GM20000 (cell line): Measurements from ENCODE around the gene VAT1L.

Source experiments
- DNase-seq: peaks from one replicate; pipeline ENCODE4 v3.0.0; 2012; ENCODE audit warnings: low spot score
- TF ChIP-seq, protein P1 (sequence below): IDR thresholded peaks from 2 replicates; pipeline ENCODE4 v1.5.1; 2012; ENCODE audit warnings: mild to moderate bottlenecking, control low read depth; ENCODE audit errors: extremely low read depth, missing control alignments

The VAT1L gene

DNA sequence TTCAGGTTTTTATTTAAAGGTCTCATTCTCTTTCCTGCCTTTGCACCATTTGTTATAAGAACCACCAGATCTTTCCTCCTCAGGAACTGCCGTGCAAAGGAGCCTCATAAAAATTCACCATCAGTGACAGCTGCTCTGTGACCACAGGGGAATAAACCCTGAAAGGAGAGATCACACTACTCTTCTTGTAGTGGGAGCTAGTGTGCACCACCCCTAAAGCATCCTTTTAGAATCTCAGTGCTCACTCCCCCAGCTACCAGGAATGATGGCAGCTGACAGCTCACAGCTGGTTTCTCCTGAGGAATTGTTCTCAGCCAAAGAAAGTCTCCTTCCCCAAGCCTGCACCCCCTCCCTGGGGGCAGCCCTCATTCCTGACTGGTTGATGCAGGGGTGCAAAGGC lies 18.7 kb downstream of the VAT1L start:
- no peak for DNase-seq
- TF ChIP-seq, protein P1, sequence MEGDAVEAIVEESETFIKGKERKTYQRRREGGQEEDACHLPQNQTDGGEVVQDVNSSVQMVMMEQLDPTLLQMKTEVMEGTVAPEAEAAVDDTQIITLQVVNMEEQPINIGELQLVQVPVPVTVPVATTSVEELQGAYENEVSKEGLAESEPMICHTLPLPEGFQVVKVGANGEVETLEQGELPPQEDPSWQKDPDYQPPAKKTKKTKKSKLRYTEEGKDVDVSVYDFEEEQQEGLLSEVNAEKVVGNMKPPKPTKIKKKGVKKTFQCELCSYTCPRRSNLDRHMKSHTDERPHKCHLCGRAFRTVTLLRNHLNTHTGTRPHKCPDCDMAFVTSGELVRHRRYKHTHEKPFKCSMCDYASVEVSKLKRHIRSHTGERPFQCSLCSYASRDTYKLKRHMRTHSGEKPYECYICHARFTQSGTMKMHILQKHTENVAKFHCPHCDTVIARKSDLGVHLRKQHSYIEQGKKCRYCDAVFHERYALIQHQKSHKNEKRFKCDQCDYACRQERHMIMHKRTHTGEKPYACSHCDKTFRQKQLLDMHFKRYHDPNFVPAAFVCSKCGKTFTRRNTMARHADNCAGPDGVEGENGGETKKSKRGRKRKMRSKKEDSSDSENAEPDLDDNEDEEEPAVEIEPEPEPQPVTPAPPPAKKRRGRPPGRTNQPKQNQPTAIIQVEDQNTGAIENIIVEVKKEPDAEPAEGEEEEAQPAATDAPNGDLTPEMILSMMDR: no peak

DNA sequence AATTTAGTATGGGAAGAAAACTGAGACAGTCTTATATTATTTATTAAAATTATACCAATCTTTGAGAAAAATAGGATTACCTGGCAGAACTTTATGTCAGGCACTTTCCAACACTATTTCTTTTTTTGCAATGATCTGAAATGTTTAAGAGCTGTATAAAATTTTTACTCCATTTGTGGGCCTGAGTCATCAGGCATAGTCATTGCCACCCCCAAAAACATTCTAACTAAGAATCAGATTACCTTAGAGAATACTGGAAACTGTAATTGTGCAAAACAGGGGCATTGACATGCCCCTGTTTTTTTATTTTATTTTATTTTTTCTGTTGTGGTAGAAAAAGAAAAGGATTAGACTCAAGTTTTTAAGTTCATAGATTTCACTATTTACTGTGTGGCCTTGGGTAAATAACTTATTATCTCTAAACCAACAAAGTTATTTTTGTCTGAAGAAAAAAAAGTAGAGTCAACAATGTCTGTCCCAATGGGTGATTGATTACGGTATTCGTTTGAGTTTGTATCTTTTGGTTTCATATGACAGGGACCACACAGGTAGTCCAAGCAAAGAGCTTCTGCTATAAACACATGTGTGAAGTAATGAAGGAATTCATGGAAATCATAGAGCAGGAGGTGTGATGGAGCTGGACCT lies 24.6 kb downstream of the VAT1L start:
- no peak for DNase-seq
- TF ChIP-seq, protein P1: no peak

DNA sequence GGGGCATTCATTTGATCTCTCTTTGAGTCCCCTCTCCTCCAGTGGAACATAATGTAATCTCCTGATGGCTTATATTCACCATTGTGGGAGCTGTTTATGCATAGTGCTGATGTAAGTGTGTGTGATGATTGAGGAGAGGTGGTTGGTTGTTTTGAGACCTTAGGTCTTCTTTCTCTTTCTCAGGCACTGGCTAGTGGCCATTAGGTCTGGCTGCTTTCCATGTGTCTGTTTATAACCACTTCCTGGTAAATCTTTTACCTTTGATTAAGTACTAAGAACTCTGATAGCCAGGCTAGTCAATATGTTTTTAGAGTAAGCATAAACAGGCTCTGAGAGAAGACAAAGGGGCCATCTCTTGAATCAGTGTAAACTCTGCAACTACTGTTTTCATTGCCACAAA lies 27.9 kb downstream of the VAT1L start:
- DNase-seq: no peak

DNA sequence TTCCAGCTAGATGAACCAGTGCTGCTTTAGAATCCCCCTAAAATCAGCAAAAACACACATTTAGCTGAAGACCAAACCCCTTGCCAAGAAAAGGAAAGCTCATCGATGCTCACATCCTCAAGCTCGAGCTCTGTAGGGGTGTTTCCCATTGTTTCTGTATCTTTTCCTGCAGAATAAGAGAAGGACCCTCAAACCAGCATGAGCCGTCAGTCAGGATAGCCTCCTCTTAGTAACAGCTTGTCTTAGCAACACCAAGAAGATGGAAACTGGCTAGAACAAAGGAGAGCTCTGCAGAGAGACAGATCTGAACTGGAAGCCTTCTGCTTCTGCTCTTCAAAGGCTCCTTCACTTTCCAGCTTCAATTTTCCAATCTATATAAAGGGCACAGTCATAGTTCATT lies 32.0 kb downstream of the VAT1L start:
- TF ChIP-seq, protein P1: no peak
- no peak for DNase-seq

More for the DNA sequence above, 27.9 kb downstream of the VAT1L start:
- TF ChIP-seq, protein P1: no peak

DNA sequence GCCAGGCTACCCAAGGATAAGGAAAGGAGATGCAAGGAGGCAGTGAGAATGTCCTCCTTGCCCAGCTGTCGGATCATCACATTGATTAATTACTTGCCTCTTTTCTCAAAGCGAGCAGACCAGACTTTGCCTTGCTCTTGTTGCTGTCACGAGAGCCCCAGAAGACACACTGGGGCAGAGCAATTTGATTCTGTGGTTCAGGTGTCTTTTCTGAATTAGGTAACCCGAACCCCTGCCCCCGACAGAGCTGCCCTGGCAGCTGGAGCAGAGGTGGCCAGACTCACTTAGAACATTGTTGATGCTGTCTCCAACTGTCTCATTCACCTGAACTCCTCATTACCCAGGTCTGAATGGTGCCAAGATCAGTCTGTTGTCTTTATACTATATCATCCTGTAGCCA lies 34.3 kb downstream of the VAT1L start:
- TF ChIP-seq, protein P1: no peak
- DNase-seq: no peak

DNA sequence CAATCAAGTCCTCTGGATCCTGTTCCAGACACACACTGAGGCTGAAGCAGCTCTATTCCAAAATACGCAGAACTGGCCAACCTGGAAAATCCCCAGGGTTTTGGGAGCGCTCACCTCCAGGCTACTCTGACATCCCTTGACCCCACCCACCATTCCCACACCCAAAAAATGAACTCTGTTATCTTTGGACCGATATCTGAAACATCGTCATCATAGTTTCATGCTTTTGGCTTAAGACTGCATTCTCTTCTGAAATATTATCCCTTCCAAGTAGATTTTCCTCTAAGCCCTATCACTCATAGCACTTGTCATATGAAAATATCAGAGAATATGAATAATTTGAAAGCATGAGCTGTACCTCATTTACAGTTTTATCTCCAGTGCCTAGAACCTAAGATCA lies 34.7 kb downstream of the VAT1L start:
- no peak for DNase-seq
- TF ChIP-seq, protein P1: no peak

DNA sequence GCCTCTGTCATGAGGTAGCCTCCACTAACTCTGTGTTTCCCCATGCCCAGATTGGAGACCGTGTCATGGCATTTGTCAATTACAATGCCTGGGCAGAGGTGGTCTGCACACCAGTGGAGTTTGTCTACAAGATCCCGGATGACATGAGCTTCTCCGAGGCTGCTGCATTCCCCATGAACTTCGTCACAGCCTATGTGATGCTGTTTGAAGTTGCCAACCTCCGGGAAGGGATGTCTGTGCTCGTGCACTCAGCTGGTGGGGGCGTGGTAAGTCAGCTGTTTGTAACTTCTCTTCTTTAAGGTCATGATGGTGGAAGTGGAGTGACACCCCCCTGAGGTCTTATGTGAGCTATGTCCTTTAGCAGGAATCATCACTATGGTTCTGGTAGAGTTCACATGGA lies 36.8 kb downstream of the VAT1L start:
- TF ChIP-seq, protein P1: no peak
- no peak for DNase-seq
